Cardiac ventricle fibroblast (primary cell): ENCODE results near the gene SLC6A4. TPM values are rescaled to one million over a fixed set of nuclear protein-coding genes. Genes with fewer than 3 reads are reported as not detected.

Source experiments
- total RNA-seq: library from RNA; depleted of rRNA; stranded (reverse); fragments of >200 nt; gene quantifications from 2 replicates; pipeline ENCODE4 v1.2.3, GENCODE V29; 2015

SLC6A4 gene
- 0.06 and 0.15 TPM in 2 replicates for total RNA-seq

DNA sequence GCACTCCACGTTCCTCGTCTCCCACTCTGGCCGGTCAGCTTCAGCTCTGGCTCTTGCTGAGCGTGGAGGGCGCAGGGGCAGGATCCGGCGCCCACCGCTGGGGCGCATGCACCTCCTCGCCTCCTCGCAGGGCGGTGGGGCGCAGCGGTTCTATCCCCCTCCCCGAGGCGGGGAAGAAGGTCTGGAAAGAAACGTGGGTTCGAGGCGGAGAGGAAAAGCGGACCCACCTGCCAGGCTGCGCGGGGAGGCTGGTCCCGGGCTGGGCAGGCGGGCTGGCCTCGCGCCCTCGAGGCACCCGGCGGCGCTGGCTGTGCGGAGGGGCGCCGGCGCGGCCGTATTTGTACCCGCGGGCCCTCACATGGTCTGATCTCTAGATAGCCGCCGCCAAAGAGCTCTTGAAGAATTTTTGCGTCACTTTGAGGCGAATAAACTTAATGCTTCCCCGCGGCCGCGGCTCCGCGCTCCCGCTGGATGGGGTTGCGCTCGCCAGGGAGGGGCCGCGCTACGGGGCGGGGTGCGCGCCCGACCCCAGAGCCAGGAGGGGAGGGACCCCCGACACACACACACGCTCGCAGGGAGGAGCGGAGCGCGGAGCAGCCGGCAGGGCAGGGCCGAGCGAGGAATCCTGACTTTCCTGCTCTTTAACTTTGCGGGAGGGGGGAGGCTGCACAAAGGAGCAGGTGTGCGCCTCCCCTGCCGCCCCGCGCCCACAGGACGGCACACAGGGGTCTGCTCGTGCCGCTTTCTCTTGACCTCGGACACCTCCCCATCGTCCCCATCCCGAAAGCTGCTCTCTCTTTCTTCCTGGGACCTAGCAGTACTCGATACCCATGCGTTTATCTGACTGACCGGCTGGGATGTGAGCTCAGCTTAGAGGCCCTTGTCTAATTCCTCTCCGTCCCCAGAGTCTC, at the start of gene SLC6A4:
Gene SLC6A4, minus strand, starts transcription at position 312 of the 911 bp plus-strand sequence. CDS start 13,739 bp downstream, outside the sequence.

Other genes starting within 250 kb of the SLC6A4 start
- 8.7 and 12.9 TPM in 2 replicates for gene NSRP1, start 118.9 kb downstream of the SLC6A4 start, total RNA-seq
- gene BLMH, start 56.2 kb upstream of the SLC6A4 start, total RNA-seq, result 33.2 and 33.8 TPM in 2 replicates
- gene TMIGD1, start 98.4 kb upstream of the SLC6A4 start, total RNA-seq, result not detected in 2 replicates
- gene CPD, start 143.2 kb upstream of the SLC6A4 start, total RNA-seq, result 308 and 458 TPM in 2 replicates
- 32.0 and 36.3 TPM in 2 replicates for gene GOSR1, start 241.7 kb upstream of the SLC6A4 start, total RNA-seq